ENCODE measurements around the gene LCE1A.
A peak's percentile ranks its signal among the peaks of the same experiment; 100 is the strongest.

Gene LCE1A

DNA sequence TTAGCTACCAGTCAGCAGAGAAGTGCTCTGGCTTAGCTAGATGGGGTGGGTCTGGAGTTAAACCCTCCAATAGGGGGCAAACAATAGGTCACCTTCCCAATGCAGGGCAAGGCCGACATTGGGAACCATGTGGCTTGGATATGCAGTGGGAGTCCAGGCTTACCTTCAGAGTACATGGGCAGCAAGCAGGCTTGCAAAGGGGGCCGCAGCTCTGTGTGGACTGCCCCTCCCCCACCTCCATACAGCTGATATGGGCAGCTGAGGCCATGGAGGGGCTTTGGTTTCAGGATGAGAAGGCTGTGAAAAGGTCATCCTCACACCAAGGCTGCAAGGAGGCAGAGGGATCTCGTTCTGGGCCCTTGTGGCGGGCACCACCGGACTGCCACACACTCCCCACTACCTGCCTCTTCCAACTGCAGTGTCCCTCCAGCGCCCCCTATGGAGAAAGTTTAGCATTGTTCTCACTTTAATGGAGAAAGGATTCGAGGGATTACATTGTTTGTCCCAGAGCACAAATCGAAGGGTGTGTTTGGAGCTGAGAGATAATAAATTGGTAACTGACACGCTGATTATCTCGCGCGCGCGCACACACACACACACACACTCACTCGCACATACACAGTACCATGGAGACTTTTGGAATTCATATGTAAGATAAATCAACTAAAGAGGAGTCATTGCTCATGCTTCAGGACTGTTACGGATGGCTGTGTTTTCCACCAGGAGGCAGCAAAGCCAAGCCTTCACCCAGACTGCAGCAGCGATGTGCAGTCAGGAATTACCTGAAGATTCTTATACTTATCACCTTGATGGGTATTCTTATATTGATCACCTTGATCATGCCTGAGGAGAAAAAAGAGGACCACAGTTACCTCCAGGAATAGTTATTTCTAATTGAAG, 43.8 kb downstream of the LCE1A start:
- peak; percentile 73 for DNase-seq (ENCODE audit: low spot score)

DNA sequence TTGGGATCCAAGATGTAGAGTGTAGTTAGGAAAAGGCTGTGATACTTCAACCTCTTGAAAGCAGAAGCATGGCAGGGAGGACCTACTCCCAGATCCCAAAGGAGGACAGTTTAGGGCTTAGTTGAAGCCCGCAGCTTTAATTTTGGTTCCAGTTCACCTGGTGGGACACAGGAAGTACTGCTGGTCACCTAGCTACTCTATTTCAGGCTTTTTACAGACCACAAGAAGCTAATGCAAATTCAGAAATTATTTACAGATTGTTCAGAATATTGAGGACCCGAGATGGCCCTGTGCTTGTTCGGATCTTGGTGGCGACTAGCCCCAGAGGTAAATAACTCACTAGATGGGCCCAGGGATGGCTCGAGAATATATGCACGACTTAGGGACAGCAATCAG, 44.5 kb downstream of the LCE1A start:
- no peak for DNase-seq (ENCODE audit: low spot score)

GRCh38 chr1:152873495-152873894, 46.2 kb downstream of the LCE1A start:
- DNase-seq (ENCODE audit: low spot score): no peak

DNA sequence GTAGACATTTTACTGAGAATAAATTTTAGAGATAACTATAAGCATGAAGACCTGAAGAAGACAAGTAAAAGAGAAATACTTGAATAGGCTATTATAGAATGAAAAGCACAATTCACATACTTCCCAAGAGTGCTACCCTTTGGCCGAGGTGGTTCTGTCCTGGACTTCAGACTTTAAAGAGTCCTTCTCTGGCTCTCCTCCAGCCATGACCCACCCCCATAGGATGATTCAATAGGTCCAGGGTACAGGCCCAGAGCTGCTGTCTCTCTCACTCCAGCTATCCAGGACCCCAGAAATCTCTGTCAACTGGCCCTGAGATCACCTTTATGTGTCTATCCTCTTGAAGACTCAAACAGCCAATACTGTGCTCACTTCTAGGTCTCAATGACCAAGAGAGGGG, 49.6 kb downstream of the LCE1A start:
- no peak for DNase-seq (ENCODE audit: low spot score)
